Measurements from ENCODE around the gene HS6ST1.

DNA sequence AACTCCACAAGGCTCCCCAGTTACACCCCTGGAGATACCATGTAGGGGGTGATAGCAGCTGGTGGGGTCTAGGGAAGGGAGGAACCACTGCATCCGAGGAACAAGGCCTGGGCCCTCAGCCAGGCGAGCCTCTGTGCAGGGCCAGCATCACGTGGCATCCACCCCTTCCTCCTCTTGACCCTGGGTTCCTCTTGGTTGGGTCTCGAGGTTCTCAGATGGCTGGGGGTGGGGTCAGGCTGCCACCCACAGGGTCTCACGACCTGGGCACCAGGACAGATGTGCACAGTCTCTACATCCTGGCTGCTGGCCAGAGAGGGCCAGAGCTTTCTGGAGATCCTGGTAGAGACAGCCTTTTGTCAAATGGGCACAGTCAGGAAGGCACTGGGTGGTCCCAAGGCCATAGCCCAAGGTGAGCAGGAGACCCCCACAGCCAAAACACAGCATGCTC is 10.4 kb downstream of the HS6ST1 start:
- TF ChIP-seq, protein P1, sequence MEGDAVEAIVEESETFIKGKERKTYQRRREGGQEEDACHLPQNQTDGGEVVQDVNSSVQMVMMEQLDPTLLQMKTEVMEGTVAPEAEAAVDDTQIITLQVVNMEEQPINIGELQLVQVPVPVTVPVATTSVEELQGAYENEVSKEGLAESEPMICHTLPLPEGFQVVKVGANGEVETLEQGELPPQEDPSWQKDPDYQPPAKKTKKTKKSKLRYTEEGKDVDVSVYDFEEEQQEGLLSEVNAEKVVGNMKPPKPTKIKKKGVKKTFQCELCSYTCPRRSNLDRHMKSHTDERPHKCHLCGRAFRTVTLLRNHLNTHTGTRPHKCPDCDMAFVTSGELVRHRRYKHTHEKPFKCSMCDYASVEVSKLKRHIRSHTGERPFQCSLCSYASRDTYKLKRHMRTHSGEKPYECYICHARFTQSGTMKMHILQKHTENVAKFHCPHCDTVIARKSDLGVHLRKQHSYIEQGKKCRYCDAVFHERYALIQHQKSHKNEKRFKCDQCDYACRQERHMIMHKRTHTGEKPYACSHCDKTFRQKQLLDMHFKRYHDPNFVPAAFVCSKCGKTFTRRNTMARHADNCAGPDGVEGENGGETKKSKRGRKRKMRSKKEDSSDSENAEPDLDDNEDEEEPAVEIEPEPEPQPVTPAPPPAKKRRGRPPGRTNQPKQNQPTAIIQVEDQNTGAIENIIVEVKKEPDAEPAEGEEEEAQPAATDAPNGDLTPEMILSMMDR (IDR thresholded peaks at IDR 0.05; ENCODE audit: low read depth, low read length, missing input control): no peak
- no peak for TF ChIP-seq ATF3 (IDR thresholded peaks at IDR 0.05)
- no peak for TF ChIP-seq YY1 (IDR thresholded peaks at IDR 0.05)
- no peak for TF ChIP-seq GABPA (IDR thresholded peaks at IDR 0.05 in 1 of 2, conservative IDR thresholded peaks at IDR 0.05 in 1 of 2)
- TF ChIP-seq, protein P2, sequence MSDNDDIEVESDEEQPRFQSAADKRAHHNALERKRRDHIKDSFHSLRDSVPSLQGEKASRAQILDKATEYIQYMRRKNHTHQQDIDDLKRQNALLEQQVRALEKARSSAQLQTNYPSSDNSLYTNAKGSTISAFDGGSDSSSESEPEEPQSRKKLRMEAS (IDR thresholded peaks at IDR 0.05): no peak
